ENCODE measurements around the gene SERHL2. TPM values are rescaled to one million over a fixed set of nuclear protein-coding genes. Genes with fewer than 3 reads are reported as not detected.

The SERHL2 gene
- total RNA-seq, 1 experiment from 2014 or later, result 0.75 TPM

- H3K4me1 Mint-ChIP-seq (ENCODE audit: insufficient read depth, unreplicated experiment), result peaks cover 5% of the 10 kb centered on the region
- no peak overlapping the region for H3K4me3 Mint-ChIP-seq (ENCODE audit: unreplicated experiment)
- intact Hi-C loops (cut with micrococcal nuclease), result no loop called here
- H3K9me3 Mint-ChIP-seq (ENCODE audit: unreplicated experiment), result no peaks in the 10 kb centered on the region
- peaks cover 75% of the 10 kb centered on the region for H3K36me3 Mint-ChIP-seq (ENCODE audit: insufficient read depth, unreplicated experiment)
- TF ChIP-seq CTCF (IDR thresholded peaks at IDR 0.05; ENCODE audit: unreplicated experiment), result no peak
- POLR2A ChIA-PET, result interaction anchor here (0.8 to 2.0 kb wide), 3 partner anchors 9 to 38 kb away, joined by 3 to 13 read pairs (median 6); partner anchors contain the start of gene POLDIP3
- no peak overlapping the region for H3K27ac Mint-ChIP-seq (ENCODE audit: low read depth, unreplicated experiment)
- CTCF ChIA-PET, result no interaction called here
- no peaks in the 10 kb centered on the region for H3K27me3 Mint-ChIP-seq (ENCODE audit: insufficient read depth, unreplicated experiment)
- DNase-seq (ENCODE audit: unreplicated experiment), result no peak
- BruUV-seq (replicated peaks), result no TSS peak
Measured at GRCh38 chr22:42582987-42583386, 29.2 kb downstream of the SERHL2 start.

- Mint-ChIP-seq H3K36me3 (ENCODE audit: insufficient read depth, unreplicated experiment) (peaks cover 75% of the 10 kb centered on the region), H3K27me3 (ENCODE audit: insufficient read depth, unreplicated experiment) (no peaks in the 10 kb centered on the region), H3K27ac (ENCODE audit: low read depth, unreplicated experiment) (no peak overlapping the region), H3K9me3 (ENCODE audit: unreplicated experiment) (no peaks in the 10 kb centered on the region), H3K4me1 (ENCODE audit: insufficient read depth, unreplicated experiment) (peaks cover 5% of the 10 kb centered on the region), H3K4me3 (ENCODE audit: unreplicated experiment) (no peak overlapping the region)
- DNase-seq (ENCODE audit: unreplicated experiment), result no peak
- ChIA-PET CTCF (interaction anchor here (1.1 kb wide), 1 partner anchor 30 kb away, joined by 3 read pairs; no protein-coding TSS in a partner anchor), POLR2A (interaction anchor here (1.5 to 1.9 kb wide), 2 partner anchors 30 to 36 kb away, joined by 8 read pairs; partner anchors contain the start of gene POLDIP3)
- BruUV-seq (replicated peaks), result no TSS peak
- no peak for TF ChIP-seq CTCF (IDR thresholded peaks at IDR 0.05; ENCODE audit: unreplicated experiment)
- intact Hi-C loops (cut with micrococcal nuclease), result no loop called here
Measured at GRCh38 chr22:42584364-42584940, 30.7 kb downstream of the SERHL2 start.

GRCh38 chr22:42585096-42585495 is 31.3 kb downstream of the SERHL2 start:
- TF ChIP-seq CTCF (IDR thresholded peaks at IDR 0.05; ENCODE audit: unreplicated experiment), result no peak
- DNase-seq (ENCODE audit: unreplicated experiment), result no peak
- POLR2A ChIA-PET, result interaction anchor here (0.6 to 1.9 kb wide), 4 partner anchors 9 to 181 kb away, joined by 4 to 8 read pairs (median 6); partner anchors contain the start of gene POLDIP3
- H3K4me1 Mint-ChIP-seq (ENCODE audit: insufficient read depth, unreplicated experiment), result peaks cover 5% of the 10 kb centered on the region
- CTCF ChIA-PET, result interaction anchor here (0.7 kb wide), 1 partner anchor 128 kb away, joined by 3 read pairs; no protein-coding TSS in a partner anchor
- no peaks in the 10 kb centered on the region for H3K9me3 Mint-ChIP-seq (ENCODE audit: unreplicated experiment)
- no peaks in the 10 kb centered on the region for H3K27me3 Mint-ChIP-seq (ENCODE audit: insufficient read depth, unreplicated experiment)
- intact Hi-C loops (cut with micrococcal nuclease), result no loop called here
- no peak overlapping the region for H3K4me3 Mint-ChIP-seq (ENCODE audit: unreplicated experiment)
- no TSS peak for BruUV-seq (replicated peaks)
- no peak overlapping the region for H3K27ac Mint-ChIP-seq (ENCODE audit: low read depth, unreplicated experiment)
- H3K36me3 Mint-ChIP-seq (ENCODE audit: insufficient read depth, unreplicated experiment), result peaks cover 81% of the 10 kb centered on the region

GRCh38 chr22:42586381-42586780 is 32.6 kb downstream of the SERHL2 start:
- Mint-ChIP-seq H3K4me1 (ENCODE audit: insufficient read depth, unreplicated experiment) (peaks cover 5% of the 10 kb centered on the region), H3K4me3 (ENCODE audit: unreplicated experiment) (no peak overlapping the region), H3K9me3 (ENCODE audit: unreplicated experiment) (no peaks in the 10 kb centered on the region), H3K27ac (ENCODE audit: low read depth, unreplicated experiment) (no peak overlapping the region), H3K36me3 (ENCODE audit: insufficient read depth, unreplicated experiment) (peaks cover 89% of the 10 kb centered on the region), H3K27me3 (ENCODE audit: insufficient read depth, unreplicated experiment) (no peaks in the 10 kb centered on the region)
- TF ChIP-seq CTCF (IDR thresholded peaks at IDR 0.05; ENCODE audit: unreplicated experiment), result no peak
- BruUV-seq (replicated peaks), result no TSS peak
- ChIA-PET POLR2A (interaction anchor here (0.7 to 1.2 kb wide), 2 partner anchors 7 to 10 kb away, joined by 4 read pairs; no protein-coding TSS in a partner anchor), CTCF (interaction anchor here (0.6 kb wide), 1 partner anchor 109 kb away, joined by 4 read pairs; no protein-coding TSS in a partner anchor)
- intact Hi-C loops (cut with micrococcal nuclease), result no loop called here
- no peak for DNase-seq (ENCODE audit: unreplicated experiment)

All from MCF 10A (cell line).